Subcutaneous adipose tissue (tissue), 4 donors: Measurements from ENCODE around the gene CCSER1. TPM values are rescaled to one million over a fixed set of nuclear protein-coding genes. Genes with fewer than 3 reads are reported as not detected.

ENCODE experiments used
- total RNA-seq, 4 donors: library from RNA; depleted of rRNA; stranded (reverse); fragments of >200 nt; gene quantifications; one replicate each; pipeline ENCODE4 v1.1.0, GENCODE V29; 2016
- TF ChIP-seq, protein P1 (sequence below): fragments of 450-650 bp; IDR thresholded peaks from one replicate; pipeline ENCODE4 v1.5.1; 2016; ENCODE audit warnings: low read depth, mild to moderate bottlenecking, control low read depth, antibody characterized with exemption, moderate library complexity

Gene CCSER1
- total RNA-seq, 4 donors from 2014 or later = 8.0 to 18.1 (median 16.0) TPM

GRCh38 chr4:91035276-91035675, 908.1 kb downstream of the CCSER1 start:
- TF ChIP-seq, protein P1, sequence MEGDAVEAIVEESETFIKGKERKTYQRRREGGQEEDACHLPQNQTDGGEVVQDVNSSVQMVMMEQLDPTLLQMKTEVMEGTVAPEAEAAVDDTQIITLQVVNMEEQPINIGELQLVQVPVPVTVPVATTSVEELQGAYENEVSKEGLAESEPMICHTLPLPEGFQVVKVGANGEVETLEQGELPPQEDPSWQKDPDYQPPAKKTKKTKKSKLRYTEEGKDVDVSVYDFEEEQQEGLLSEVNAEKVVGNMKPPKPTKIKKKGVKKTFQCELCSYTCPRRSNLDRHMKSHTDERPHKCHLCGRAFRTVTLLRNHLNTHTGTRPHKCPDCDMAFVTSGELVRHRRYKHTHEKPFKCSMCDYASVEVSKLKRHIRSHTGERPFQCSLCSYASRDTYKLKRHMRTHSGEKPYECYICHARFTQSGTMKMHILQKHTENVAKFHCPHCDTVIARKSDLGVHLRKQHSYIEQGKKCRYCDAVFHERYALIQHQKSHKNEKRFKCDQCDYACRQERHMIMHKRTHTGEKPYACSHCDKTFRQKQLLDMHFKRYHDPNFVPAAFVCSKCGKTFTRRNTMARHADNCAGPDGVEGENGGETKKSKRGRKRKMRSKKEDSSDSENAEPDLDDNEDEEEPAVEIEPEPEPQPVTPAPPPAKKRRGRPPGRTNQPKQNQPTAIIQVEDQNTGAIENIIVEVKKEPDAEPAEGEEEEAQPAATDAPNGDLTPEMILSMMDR = no peak

- TF ChIP-seq, protein P1 = no peak
These were observed 910.8 kb downstream of the CCSER1 start for GRCh38 chr4:91037951-91038350.

GRCh38 chr4:91057871-91058270, 930.7 kb downstream of the CCSER1 start:
- TF ChIP-seq, protein P1 = no peak

- TF ChIP-seq, protein P1 = no peak
These were observed 931.2 kb downstream of the CCSER1 start for GRCh38 chr4:91058345-91058744.

DNA sequence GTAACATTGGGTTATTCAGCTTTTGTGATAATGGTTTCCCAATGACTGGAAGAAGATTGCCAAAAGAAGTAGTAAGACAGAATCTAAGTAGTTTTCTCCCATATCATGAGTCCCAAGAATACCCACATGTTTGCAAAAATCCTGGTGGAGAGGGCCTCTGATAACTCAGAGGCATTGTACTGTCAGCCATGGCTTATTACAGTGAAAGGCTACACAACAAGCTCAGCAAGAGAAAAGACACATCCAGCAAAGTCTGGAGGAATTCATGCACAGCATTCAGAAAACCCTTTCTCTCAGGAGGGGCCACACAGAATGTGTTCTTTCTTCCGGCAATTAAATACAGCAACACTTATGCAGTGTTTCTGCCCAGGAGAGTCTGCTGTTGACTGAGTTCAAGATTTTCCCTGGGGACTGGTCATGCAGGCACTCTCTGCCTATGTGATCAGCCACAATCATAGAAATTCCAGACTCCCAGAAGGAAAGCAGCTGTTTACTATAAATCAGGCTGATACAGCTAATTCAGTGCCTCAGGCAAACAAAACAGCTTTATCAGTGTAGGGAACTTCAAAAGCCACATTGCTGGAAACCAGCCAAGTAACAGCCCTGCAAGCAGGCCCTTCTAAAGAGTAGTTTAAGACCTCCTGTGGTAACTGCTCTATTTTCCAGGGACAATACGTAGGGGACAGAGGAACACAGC, 937.1 kb downstream of the CCSER1 start:
- TF ChIP-seq, protein P1 = no peak

- TF ChIP-seq, protein P1 = no peak
These were observed 937.9 kb downstream of the CCSER1 start for GRCh38 chr4:91065117-91065516.

DNA sequence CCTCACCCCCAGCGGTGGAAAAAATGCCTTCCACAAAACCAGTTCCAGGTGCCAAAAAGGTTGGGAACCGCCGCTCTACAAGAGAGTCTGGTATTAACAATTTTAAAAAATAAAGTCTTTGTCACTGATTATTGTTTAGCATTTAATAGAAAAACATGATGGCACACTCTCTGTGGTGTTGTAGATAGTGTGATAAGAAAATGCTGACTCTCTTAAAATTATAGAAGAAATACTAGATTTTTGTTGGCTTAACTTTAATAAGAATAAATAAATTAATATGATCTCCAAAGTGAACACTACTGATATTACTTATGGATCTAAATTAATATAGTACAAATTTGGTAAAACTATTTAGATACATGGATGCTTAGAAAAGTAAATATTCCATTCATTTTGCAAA, 943.5 kb downstream of the CCSER1 start:
- TF ChIP-seq, protein P1 = no peak
